Body of pancreas (tissue), 4 donors: Measurements from ENCODE around the gene TMCC3.

Experiments used
- POLR2A ChIP-seq, 3 donors: fragments of 450-650 bp; IDR thresholded peaks; one replicate each; pipeline ENCODE4 v1.6.1; 2016; ENCODE audit warnings: antibody characterized with exemption in 3 of 3, mild to moderate bottlenecking in 2 of 3
- TF ChIP-seq, protein P1 (sequence below), 7 experiments: fragments of 450-650 bp in 4 of 7; fragments of 200-600 bp in 3 of 7; sonication (generic) in 3 of 7; IDR thresholded peaks; one replicate each; pipeline ENCODE4 v1.5.1; 2016 to 2019; ENCODE audit warnings: antibody characterized with exemption in 7 of 7

DNA sequence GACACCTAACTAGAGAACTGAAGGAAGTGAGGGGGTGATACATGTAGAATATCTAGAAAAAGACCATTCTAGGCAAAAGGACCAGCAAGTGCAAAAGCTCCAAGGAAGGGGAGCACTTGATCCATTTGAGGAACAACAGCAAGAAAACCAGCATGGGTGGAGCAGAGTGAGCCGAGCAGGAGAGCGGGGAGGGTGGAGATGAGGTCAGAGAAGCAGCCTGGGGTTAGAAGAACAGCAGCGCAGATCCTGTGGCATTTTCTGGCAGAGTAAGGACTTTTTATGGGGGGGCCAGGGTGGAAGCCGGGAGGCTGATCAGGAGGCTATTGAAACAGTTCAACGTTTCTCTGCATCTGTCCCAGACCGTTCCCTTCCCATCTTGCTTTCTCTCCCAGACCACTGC is 24.5 kb upstream of the TMCC3 start:
- no peak for TF ChIP-seq POLR2A (IDR thresholded peaks at IDR 0.05)
- TF ChIP-seq, protein P1, sequence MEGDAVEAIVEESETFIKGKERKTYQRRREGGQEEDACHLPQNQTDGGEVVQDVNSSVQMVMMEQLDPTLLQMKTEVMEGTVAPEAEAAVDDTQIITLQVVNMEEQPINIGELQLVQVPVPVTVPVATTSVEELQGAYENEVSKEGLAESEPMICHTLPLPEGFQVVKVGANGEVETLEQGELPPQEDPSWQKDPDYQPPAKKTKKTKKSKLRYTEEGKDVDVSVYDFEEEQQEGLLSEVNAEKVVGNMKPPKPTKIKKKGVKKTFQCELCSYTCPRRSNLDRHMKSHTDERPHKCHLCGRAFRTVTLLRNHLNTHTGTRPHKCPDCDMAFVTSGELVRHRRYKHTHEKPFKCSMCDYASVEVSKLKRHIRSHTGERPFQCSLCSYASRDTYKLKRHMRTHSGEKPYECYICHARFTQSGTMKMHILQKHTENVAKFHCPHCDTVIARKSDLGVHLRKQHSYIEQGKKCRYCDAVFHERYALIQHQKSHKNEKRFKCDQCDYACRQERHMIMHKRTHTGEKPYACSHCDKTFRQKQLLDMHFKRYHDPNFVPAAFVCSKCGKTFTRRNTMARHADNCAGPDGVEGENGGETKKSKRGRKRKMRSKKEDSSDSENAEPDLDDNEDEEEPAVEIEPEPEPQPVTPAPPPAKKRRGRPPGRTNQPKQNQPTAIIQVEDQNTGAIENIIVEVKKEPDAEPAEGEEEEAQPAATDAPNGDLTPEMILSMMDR (IDR thresholded peaks at IDR 0.05) = no peak
